Thoracic aorta (tissue), 2 donors: ENCODE measurements around the gene ALG8. TPM values are rescaled to one million over a fixed set of nuclear protein-coding genes. Genes with fewer than 3 reads are reported as not detected.
A peak's percentile ranks its signal among the peaks of the same experiment; 100 is the strongest.
"Not testable (repeated sequence)": the region's sequence is repeated elsewhere in the genome, so short reads cannot be mapped to it uniquely, and the experiment has no call there.

ENCODE experiments used
- ATAC-seq: fragments of 150-250 bp; one replicate; pipeline ENCODE4 v1.8.0; 2017; ENCODE audit warnings: low read depth; ENCODE audit not compliant: insufficient number of reproducible peaks, low FRiP score
- DNase-seq: peaks from one replicate; pipeline ENCODE4 v3.0.0-alpha.2; 2020; ENCODE audit warnings: low spot score
- H3K27ac ChIP-seq, 2 donors: fragments of 200-600 bp; sonication (generic); 1 replicate in 1 of 2; 2 replicates in 1 of 2; pipeline ENCODE4 v1.5.1; 2016; ENCODE audit warnings: mild to moderate bottlenecking in 2 of 2, moderate library complexity in 2 of 2
- H3K27me3 ChIP-seq: fragments of 200-600 bp; sonication (generic); replicated peaks from 2 replicates; pipeline ENCODE4 v1.6.0; 2016; ENCODE audit warnings: mild to moderate bottlenecking; ENCODE audit not compliant: insufficient read depth
- H3K36me3 ChIP-seq: fragments of 200-600 bp; sonication (generic); one replicate; pipeline ENCODE4 v1.5.1; 2016
- H3K4me1 ChIP-seq, 2 donors: fragments of 200-600 bp; sonication (generic); 1 replicate in 1 of 2; 2 replicates in 1 of 2; pipeline versions ENCODE4 v1.5.1 to v1.6.0; 2016; ENCODE audit warnings: low read depth in 2 of 2, mild to moderate bottlenecking in 1 of 2; ENCODE audit not compliant: control insufficient read depth in 1 of 2
- H3K4me3 ChIP-seq: fragments of 200-600 bp; sonication (generic); 2 replicates; pipeline ENCODE4 v1.5.1; 2016; ENCODE audit warnings: mild to moderate bottlenecking
- H3K9me3 ChIP-seq: fragments of 200-600 bp; sonication (generic); 2 replicates; pipeline ENCODE4 v1.5.1; 2016
- total RNA-seq, 2 donors: library from RNA; depleted of rRNA; stranded (reverse); fragments of >200 nt; gene quantifications; one replicate each; pipeline versions ENCODE4 v1.1.0 to v1.2.3, GENCODE V29; 2016
- TF ChIP-seq, protein P1 (sequence below): fragments of 200-600 bp; sonication (generic); IDR thresholded peaks from one replicate; pipeline ENCODE4 v1.5.1; 2019; ENCODE audit warnings: antibody characterized with exemption

ALG8 gene
- total RNA-seq, 2 donors from 2014 or later = 19.5 to 26.3 TPM

DNA sequence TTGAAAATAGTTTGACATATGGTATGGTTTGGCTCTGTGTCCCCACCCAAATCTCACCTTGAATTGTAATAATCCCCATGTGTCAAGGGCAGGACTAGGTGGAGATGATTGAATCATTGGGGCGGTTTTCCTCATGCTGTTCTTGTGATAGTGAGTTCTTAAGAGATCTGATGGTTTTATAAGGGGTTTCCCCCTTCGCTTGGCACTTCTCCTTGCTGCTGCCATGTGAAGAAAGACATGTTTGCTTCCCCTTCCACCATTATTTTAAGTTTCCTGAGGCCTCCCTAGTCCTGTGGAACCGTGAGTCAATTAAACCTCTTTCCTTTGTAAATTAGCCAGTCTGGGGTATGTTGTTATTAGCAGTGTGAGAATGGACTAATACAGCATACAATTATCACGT, 41.3 kb upstream of the ALG8 start:
- no peaks in the 10 kb centered on the region for H3K36me3 ChIP-seq
- TF ChIP-seq, protein P1, sequence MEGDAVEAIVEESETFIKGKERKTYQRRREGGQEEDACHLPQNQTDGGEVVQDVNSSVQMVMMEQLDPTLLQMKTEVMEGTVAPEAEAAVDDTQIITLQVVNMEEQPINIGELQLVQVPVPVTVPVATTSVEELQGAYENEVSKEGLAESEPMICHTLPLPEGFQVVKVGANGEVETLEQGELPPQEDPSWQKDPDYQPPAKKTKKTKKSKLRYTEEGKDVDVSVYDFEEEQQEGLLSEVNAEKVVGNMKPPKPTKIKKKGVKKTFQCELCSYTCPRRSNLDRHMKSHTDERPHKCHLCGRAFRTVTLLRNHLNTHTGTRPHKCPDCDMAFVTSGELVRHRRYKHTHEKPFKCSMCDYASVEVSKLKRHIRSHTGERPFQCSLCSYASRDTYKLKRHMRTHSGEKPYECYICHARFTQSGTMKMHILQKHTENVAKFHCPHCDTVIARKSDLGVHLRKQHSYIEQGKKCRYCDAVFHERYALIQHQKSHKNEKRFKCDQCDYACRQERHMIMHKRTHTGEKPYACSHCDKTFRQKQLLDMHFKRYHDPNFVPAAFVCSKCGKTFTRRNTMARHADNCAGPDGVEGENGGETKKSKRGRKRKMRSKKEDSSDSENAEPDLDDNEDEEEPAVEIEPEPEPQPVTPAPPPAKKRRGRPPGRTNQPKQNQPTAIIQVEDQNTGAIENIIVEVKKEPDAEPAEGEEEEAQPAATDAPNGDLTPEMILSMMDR = no peak
- H3K27ac ChIP-seq = no peak overlapping the region
- ATAC-seq = no peak
- no peaks in the 10 kb centered on the region for H3K9me3 ChIP-seq
- H3K4me3 ChIP-seq = no peak overlapping the region
- peaks cover 3 to 36% of the 10 kb centered on the region in 2 donors for H3K4me1 ChIP-seq
- DNase-seq = no peak
- H3K27me3 ChIP-seq = no peaks in the 10 kb centered on the region

DNA sequence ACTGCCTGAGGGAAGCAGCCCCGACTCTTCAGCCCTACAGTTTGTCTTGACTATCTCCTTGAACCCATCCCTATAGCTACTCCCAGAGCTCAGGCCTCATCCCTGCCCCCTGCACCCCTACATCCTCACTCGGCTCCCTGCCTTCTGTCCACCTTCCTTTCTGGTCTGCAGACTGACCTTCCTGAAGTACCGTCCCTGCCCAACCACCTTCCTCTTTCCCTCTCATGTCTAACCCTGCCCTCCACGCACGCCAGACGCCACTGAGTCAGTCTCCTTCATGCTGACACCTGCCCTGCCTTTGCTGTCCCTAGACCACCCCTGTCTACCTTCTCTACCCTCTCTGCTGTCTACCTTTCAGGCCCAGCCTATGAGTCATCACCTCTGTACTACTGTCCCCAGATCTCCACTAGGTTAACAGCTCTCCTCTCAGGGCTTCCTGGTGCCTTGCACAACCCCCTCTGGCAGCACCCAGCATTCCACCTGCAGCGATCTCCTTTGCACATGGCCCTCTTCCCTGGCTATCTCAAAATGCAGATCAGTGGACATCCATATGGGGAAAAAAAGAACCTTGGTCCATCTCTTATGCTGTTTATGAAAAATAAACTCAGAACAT, 40.1 kb upstream of the ALG8 start:
- H3K27ac ChIP-seq = peak overlapping the region; percentile 35 to 50
- ATAC-seq = no peak

DNA sequence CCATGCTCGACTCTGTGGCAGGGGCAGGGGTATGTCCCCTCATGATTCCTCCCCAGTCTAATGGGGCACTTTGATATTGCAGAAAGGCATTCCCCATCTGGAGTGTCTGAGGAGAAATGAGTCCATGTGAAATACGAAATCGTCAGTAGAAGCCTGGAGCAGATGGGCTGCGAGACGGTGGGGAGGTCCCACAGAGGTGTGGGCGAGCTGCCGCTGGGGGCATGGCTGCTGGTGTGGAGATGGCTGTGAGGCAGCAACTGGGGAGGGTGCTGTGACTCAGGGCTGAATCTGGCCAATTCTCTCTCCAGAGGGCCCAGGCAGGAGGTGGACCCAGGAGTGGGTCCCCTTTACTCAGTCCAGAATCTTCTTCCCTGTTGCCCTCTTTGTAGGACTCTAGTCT, 37.8 kb upstream of the ALG8 start:
- ATAC-seq (no peak), DNase-seq (no peak)
- Histone ChIP-seq H3K9me3 (no peaks in the 10 kb centered on the region), H3K4me1 (peaks cover 3 to 29% of the 10 kb centered on the region in 2 donors), H3K4me3 (no peak overlapping the region), H3K27ac (no peak overlapping the region), H3K36me3 (peaks cover 14% of the 10 kb centered on the region), H3K27me3 (no peaks in the 10 kb centered on the region)
- TF ChIP-seq, protein P1 = no peak

More for the DNA sequence above, 40.1 kb upstream of the ALG8 start:
- TF ChIP-seq, protein P1 = no peak
- Histone ChIP-seq H3K27me3 (no peaks in the 10 kb centered on the region), H3K9me3 (no peaks in the 10 kb centered on the region), H3K4me1 (peaks cover 3 to 32% of the 10 kb centered on the region in 2 donors), H3K4me3 (no peak overlapping the region), H3K36me3 (no peaks in the 10 kb centered on the region)
- DNase-seq = no peak

DNA sequence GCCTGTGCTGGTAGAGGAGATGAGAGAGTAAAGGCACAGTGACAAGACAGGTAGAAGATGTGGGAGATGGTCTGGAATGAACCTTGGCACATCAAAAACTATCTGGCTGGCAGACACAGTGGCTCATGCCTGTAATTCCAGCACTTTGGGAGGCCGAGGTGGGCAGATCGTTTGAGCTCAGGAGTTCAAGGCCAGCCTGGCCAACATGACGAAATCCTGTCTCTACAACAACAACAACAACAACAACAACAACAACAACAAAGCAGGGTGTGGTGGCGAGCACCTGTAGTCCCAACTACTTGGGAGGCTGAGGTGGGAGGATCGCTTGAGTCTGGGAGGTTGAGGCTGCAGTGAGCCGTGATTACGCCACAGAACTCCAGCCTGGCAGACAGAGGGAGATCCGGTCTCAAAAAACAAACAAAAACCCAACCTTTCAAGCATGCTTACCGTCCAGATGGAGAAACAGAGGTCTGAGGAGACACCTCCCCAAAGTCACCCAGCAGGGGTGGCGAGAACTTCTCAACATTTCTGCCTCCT, 37.2 kb upstream of the ALG8 start:
- no peak for DNase-seq
- H3K36me3 ChIP-seq = peaks cover 19% of the 10 kb centered on the region
- H3K27ac ChIP-seq = no peak overlapping the region
- ATAC-seq = no peak
- H3K27me3 ChIP-seq = no peaks in the 10 kb centered on the region
- TF ChIP-seq, protein P1 = no peak
- H3K4me3 ChIP-seq = no peak overlapping the region
- H3K9me3 ChIP-seq = no peaks in the 10 kb centered on the region
- H3K4me1 ChIP-seq = peaks cover 3 to 33% of the 10 kb centered on the region in 2 donors

DNA sequence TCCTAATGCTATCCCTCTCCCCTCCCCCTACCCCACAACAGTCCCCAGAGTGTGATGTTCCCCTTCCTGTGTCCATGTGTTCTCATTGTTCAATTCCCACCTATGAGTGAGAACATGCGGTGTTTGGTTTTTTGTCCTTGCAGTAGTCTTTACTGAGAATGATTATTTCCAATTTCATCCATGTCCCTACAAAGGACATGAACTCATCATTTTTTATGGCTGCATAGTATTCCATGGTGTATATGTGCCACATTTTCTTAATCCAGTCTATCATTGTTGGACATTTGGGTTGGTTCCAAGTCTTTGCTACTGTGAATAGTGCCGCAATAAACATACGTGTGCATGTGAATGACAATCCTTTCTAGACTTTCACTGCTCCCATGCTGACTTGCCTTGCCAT, 36.4 kb upstream of the ALG8 start:
- not testable (repeated sequence) for H3K4me3 ChIP-seq, H3K27ac ChIP-seq, H3K27me3 ChIP-seq, DNase-seq, ATAC-seq, H3K9me3 ChIP-seq
- Histone ChIP-seq H3K4me1 (peaks cover 3 to 41% of the 10 kb centered on the region in 2 donors), H3K36me3 (peaks cover 20% of the 10 kb centered on the region)

DNA sequence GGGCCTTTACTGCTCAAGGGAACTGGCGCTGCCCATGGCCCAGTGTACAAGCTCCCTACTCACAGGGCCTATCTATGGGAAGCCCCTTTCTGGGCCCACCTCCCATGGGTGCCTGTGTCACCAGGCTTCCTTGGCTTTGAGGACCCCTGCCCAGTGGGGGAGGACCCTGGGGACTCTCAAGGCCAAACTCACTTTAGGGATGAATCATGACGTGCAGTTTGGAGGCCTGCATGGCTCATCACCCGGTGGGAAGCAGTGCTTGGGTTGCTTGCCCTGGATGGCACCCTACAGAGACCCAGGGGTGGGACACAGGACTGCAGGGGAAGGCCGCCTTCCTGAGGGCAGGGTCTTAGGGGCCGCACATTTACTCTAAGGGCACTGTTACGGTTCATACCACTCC, 32.5 kb upstream of the ALG8 start:
- TF ChIP-seq, protein P1 = no peak
- H3K27ac ChIP-seq = peak overlapping the region; percentile 91 to 96

More for the DNA sequence above, 32.5 kb upstream of the ALG8 start:
- peaks cover 15 to 55% of the 10 kb centered on the region in 2 donors for H3K4me1 ChIP-seq
- ATAC-seq (no peak), DNase-seq (no peak)
- H3K27me3 ChIP-seq = no peaks in the 10 kb centered on the region
- H3K36me3 ChIP-seq = peaks cover 20% of the 10 kb centered on the region
- H3K4me3 ChIP-seq = no peak overlapping the region
- no peaks in the 10 kb centered on the region for H3K9me3 ChIP-seq
